WTC11 (cell line): ENCODE data around the gene CFAP77. TPM values are rescaled to one million over a fixed set of nuclear protein-coding genes. Genes with fewer than 3 reads are reported as not detected.

Source experiments
- ATAC-seq: fragments of 200-7000 bp; cut with Tn5 transposase; 2 replicates; pipeline ENCODE4 v1.10.0; 2021; ENCODE audit warnings: mild to moderate bottlenecking, moderate library complexity
- CTCF ChIA-PET: fragments of 300-600 bp; sonication (Branson Sonifier 250); formaldehyde crosslinking; loops from one replicate; lab custom pipeline; 2021; ENCODE audit warnings: antibody characterized with exemption; lab: Charles Lee
- POLR2A ChIA-PET: fragments of 350-600 bp; sonication (Branson Sonifier 250); formaldehyde crosslinking; loops from one replicate; lab custom pipeline; 2021; ENCODE audit warnings: antibody characterized with exemption; lab: Charles Lee
- DNase-seq: peaks from one replicate; pipeline ENCODE4 v3.0.0; 2021; ENCODE audit warnings: low spot score
- H3K27ac Mint-ChIP-seq: 2 replicates; pipeline ENCODE4 v1.8.0; 2021; ENCODE audit warnings: mixed read lengths
- H3K27me3 Mint-ChIP-seq: 2 replicates; pipeline ENCODE4 v1.8.0; 2021; ENCODE audit warnings: low read depth, mild to moderate bottlenecking, moderate library complexity, mixed read lengths
- H3K36me3 Mint-ChIP-seq: 2 replicates; pipeline ENCODE4 v1.8.0; 2021; ENCODE audit warnings: mixed read lengths
- H3K4me1 Mint-ChIP-seq: 2 replicates; pipeline ENCODE4 v1.8.0; 2022; ENCODE audit warnings: mixed read lengths
- H3K4me3 Mint-ChIP-seq: 2 replicates; pipeline ENCODE4 v1.8.0; 2021; ENCODE audit warnings: mild to moderate bottlenecking, moderate library complexity, mixed read lengths
- H3K9me3 Mint-ChIP-seq: 2 replicates; pipeline ENCODE4 v1.8.0; 2021; ENCODE audit warnings: mixed read lengths
- CTCF ChIP-seq: fragments of 200-600 bp; IDR thresholded peaks from 2 replicates; pipeline ENCODE4 v1.8.0; 2022; ENCODE audit warnings: antibody characterized with exemption
- ERG ChIP-seq: fragments of 250-450 bp; sonication (Bioruptor Pico); IDR thresholded peaks from 2 replicates; pipeline ENCODE4 v1.8.0; 2021; ENCODE audit warnings: mild to moderate bottlenecking
- FOXP1 ChIP-seq: sonication (generic); formaldehyde crosslinking; IDR thresholded peaks from 2 replicates; pipeline ENCODE4 v1.8.0; 2022; ENCODE audit warnings: missing genetic modification reagents, mild to moderate bottlenecking, moderate library complexity, borderline replicate concordance
- FOXP4 ChIP-seq: sonication (generic); formaldehyde crosslinking; IDR thresholded peaks from 2 replicates; pipeline ENCODE4 v1.8.0; 2022; ENCODE audit warnings: mild to moderate bottlenecking, missing genetic modification reagents
- GABPB1 ChIP-seq: sonication (generic); formaldehyde crosslinking; IDR thresholded peaks from 2 replicates; pipeline ENCODE4 v1.8.1; 2023; ENCODE audit warnings: mild to moderate bottlenecking, missing genetic modification reagents
- IRF2 ChIP-seq: sonication (generic); formaldehyde crosslinking; IDR thresholded peaks from 2 replicates; pipeline ENCODE4 v1.8.0; 2022; ENCODE audit warnings: low read depth, missing genetic modification reagents, borderline replicate concordance
- JAZF1 ChIP-seq: fragments of 250-450 bp; sonication (Bioruptor Pico); IDR thresholded peaks from 2 replicates; pipeline ENCODE4 v1.9.0; 2021; ENCODE audit warnings: moderate library complexity, mild to moderate bottlenecking, inconsistent platforms
- MLX ChIP-seq: sonication (generic); formaldehyde crosslinking; IDR thresholded peaks from 2 replicates; pipeline ENCODE4 v1.8.1; 2023; ENCODE audit warnings: mild to moderate bottlenecking, missing genetic modification reagents, moderate library complexity
- NR3C1 ChIP-seq: sonication (generic); formaldehyde crosslinking; conservative IDR thresholded peaks from 2 replicates; pipeline ENCODE4 v1.8.1; 2023; ENCODE audit warnings: low read depth, mild to moderate bottlenecking, missing genetic modification reagents
- PRDM15 ChIP-seq: sonication (generic); formaldehyde crosslinking; IDR thresholded peaks from 2 replicates; pipeline ENCODE4 v1.8.0; 2022; ENCODE audit warnings: missing genetic modification reagents
- RELA ChIP-seq: sonication (generic); formaldehyde crosslinking; IDR thresholded peaks from 2 replicates; pipeline ENCODE4 v1.8.1; 2022; ENCODE audit warnings: missing genetic modification reagents, mild to moderate bottlenecking, borderline replicate concordance
- SMAD3 ChIP-seq: sonication (generic); formaldehyde crosslinking; IDR thresholded peaks from 2 replicates; pipeline ENCODE4 v1.8.0; 2022; ENCODE audit warnings: missing genetic modification reagents, mild to moderate bottlenecking, borderline replicate concordance
- SMAD4 ChIP-seq: sonication (generic); formaldehyde crosslinking; IDR thresholded peaks from 2 replicates; pipeline ENCODE4 v1.8.0; 2022; ENCODE audit warnings: mild to moderate bottlenecking, missing genetic modification reagents
- SP1 ChIP-seq: sonication (generic); formaldehyde crosslinking; conservative IDR thresholded peaks from 2 replicates; pipeline ENCODE4 v1.8.1; 2022; ENCODE audit warnings: missing genetic modification reagents
- USF1 ChIP-seq: sonication (generic); formaldehyde crosslinking; IDR thresholded peaks from 2 replicates; pipeline ENCODE4 v1.8.0; 2022; ENCODE audit warnings: mild to moderate bottlenecking, missing genetic modification reagents
- ZBTB21 ChIP-seq: sonication (generic); formaldehyde crosslinking; IDR thresholded peaks from 2 replicates; pipeline ENCODE4 v1.8.1; 2023; ENCODE audit warnings: mild to moderate bottlenecking, missing genetic modification reagents, borderline replicate concordance
- ZNF121 ChIP-seq: sonication (generic); formaldehyde crosslinking; IDR thresholded peaks from 2 replicates; pipeline ENCODE4 v1.8.0; 2023; ENCODE audit warnings: missing genetic modification reagents
- ZNF232 ChIP-seq: sonication (generic); formaldehyde crosslinking; IDR thresholded peaks from 2 replicates; pipeline ENCODE4 v1.8.0; 2022; ENCODE audit warnings: mild to moderate bottlenecking, missing genetic modification reagents
- ZNF263 ChIP-seq: sonication (generic); formaldehyde crosslinking; IDR thresholded peaks from 2 replicates; pipeline ENCODE4 v1.8.1; 2022; ENCODE audit warnings: low read depth, mild to moderate bottlenecking, moderate library complexity, missing genetic modification reagents
- ZNF317 ChIP-seq: sonication (generic); formaldehyde crosslinking; IDR thresholded peaks from 2 replicates; pipeline ENCODE4 v1.8.1; 2023; ENCODE audit warnings: low read depth, mild to moderate bottlenecking, moderate library complexity, missing genetic modification reagents, borderline replicate concordance
- ZSCAN18 ChIP-seq: fragments of 250-450 bp; sonication (Bioruptor Pico); IDR thresholded peaks from 2 replicates; pipeline ENCODE4 v2.1.2; 2022; ENCODE audit warnings: mild to moderate bottlenecking, moderate library complexity
- total RNA-seq: library from RNA; stranded (reverse); gene quantifications from 3 replicates; pipeline ENCODE4 v1.2.3, GENCODE V29; 2021

CFAP77 gene
- total RNA-seq, 1 experiment from 2014 or later: 1.2 TPM

GRCh38 chr9:132562306-132562573 lies 152.2 kb downstream of the CFAP77 start:
- TF ChIP-seq IRF2: no peak
- no peak for TF ChIP-seq ERG (CRISPR knock-in tag)
- TF ChIP-seq RELA: no peak
- no peak for TF ChIP-seq JAZF1 (CRISPR knock-in tag)
- TF ChIP-seq PRDM15 (CRISPR knock-in tag): no peak
- TF ChIP-seq FOXP4: no peak
- no peak for TF ChIP-seq ZSCAN18 (CRISPR knock-in tag)
- TF ChIP-seq ZNF263 (CRISPR knock-in tag): no peak
- TF ChIP-seq MLX: no peak
- no peak for TF ChIP-seq FOXP1
- no peak for TF ChIP-seq ZNF317
- TF ChIP-seq ZNF121 (CRISPR knock-in tag): no peak
- no peak for TF ChIP-seq ZNF232 (CRISPR knock-in tag)
- TF ChIP-seq USF1 (CRISPR knock-in tag): no peak
- no peak for TF ChIP-seq SP1 (CRISPR knock-in tag)
- TF ChIP-seq SMAD4 (CRISPR knock-in tag): no peak
- Mint-ChIP-seq H3K9me3 (peaks cover 14% of the 10 kb centered on the region), H3K36me3 (peaks cover 9% of the 10 kb centered on the region), H3K4me3 (no peak overlapping the region), H3K27ac (no peak overlapping the region), H3K4me1 (peaks cover 12% of the 10 kb centered on the region), H3K27me3 (no peaks in the 10 kb centered on the region)
- ATAC-seq: no peak
- DNase-seq: no peak
- CTCF ChIA-PET: interaction anchor here (9.5 kb wide), 1 partner anchor 16 kb away, joined by 63 read pairs; no protein-coding TSS in a partner anchor
- POLR2A ChIA-PET: no interaction called here

- POLR2A ChIA-PET: no interaction called here
- ATAC-seq: no peak
- no peak for TF ChIP-seq CTCF
- TF ChIP-seq ZNF232 (CRISPR knock-in tag): no peak
- TF ChIP-seq GABPB1 (CRISPR knock-in tag): no peak
- TF ChIP-seq FOXP4: no peak
- TF ChIP-seq ZBTB21 (CRISPR knock-in tag): no peak
- no peak for TF ChIP-seq SMAD3
- no peak for TF ChIP-seq NR3C1 (CRISPR knock-in tag)
Observed at GRCh38 chr9:132564526-132564925, 154.5 kb downstream of the CFAP77 start.

More at GRCh38 chr9:132564526-132564925, 154.5 kb downstream of the CFAP77 start:
- H3K4me1 Mint-ChIP-seq: peaks cover 12% of the 10 kb centered on the region
- H3K27ac Mint-ChIP-seq: no peak overlapping the region
- DNase-seq: no peak
- no peaks in the 10 kb centered on the region for H3K27me3 Mint-ChIP-seq
- peaks cover 10% of the 10 kb centered on the region for H3K9me3 Mint-ChIP-seq
- no peak overlapping the region for H3K4me3 Mint-ChIP-seq
- H3K36me3 Mint-ChIP-seq: peaks cover 3% of the 10 kb centered on the region
- CTCF ChIA-PET: interaction anchor here (0.6 to 9.5 kb wide), 5 partner anchors 13 to 154 kb away, joined by 3 to 63 read pairs (median 4); partner anchors contain the start of gene CFAP77
